ENCODE measurements around the gene ACAD10. TPM values are rescaled to one million over a fixed set of nuclear protein-coding genes. Genes with fewer than 3 reads are reported as not detected.

Gene ACAD10
- total and polyA plus RNA-seq, 2 of the 13 experiments (the other 11 are each of a cell fraction or from before 2014, with no cell fraction given) = 15.2 to 16.3 TPM

DNA sequence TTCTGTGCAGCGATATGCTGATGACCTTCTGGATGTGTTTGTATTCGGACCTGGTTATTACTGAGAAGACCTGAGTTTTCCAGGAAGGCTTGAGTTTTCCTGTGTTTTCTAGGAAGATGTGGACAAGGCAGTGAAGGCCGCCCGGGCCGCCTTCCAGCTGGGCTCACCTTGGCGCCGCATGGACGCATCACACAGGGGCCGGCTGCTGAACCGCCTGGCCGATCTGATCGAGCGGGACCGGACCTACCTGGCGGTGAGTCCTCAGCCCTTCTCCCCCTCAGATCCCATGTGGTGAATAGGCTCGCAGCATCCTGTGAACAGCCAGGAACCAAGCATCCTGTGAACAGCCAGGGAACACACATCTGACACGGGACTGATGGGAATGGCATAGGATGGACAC, 97.2 kb downstream of the ACAD10 start (continued):
- no peak for TF ChIP-seq MED13 (CRISPR knock-in tag; IDR thresholded peaks at IDR 0.05)
- no peak for TF ChIP-seq HOXA3 (CRISPR knock-in tag; IDR thresholded peaks at IDR 0.05)
- no peak for TF ChIP-seq FOSL2 (CRISPR knock-in tag; IDR thresholded peaks at IDR 0.05)

- H3K9ac ChIP-seq (ENCODE audit: insufficient read depth, low read depth, low read length) = no peak overlapping the region
- DNase-seq (ENCODE audit: low spot score) = no peak
- H4K20me1 ChIP-seq (ENCODE audit: insufficient read depth, low read length) = peaks cover 2% of the 10 kb centered on the region; the same call in 1 of the 2 replicates
- BruUV-seq (replicated peaks) = no TSS peak
- peaks cover 7% of the 10 kb centered on the region for H3K79me2 ChIP-seq (ENCODE audit: insufficient read depth, low read length)
- CTCF ChIA-PET (ENCODE audit: low intra/inter-chr PET ratio, low total read pairs) = no interaction called here
- no peak for ATAC-seq
- in situ Hi-C loops (cut with HindIII; ENCODE audit: extremely low pct_ligation_motif_present, low pct_unique_long_range_greater_than_20kb) = no loop called here
- no peak overlapping the region for H3K4me3 ChIP-seq (replicated peaks in 1 of 3; ENCODE audit: insufficient read depth in 1 of 3, low read depth in 2 of 3, low read length in 3 of 3)
- POLR2A ChIA-PET = interaction anchor here (1.4 kb wide), 1 partner anchor 10 kb away, joined by 4 read pairs; no protein-coding TSS in a partner anchor
- TF ChIP-seq RBM22 (optimal IDR thresholded peaks at IDR 0.05; ENCODE audit: low read length) = peak; percentile 22
- TF ChIP-seq ZFYVE20 (CRISPR knock-in tag; IDR thresholded peaks at IDR 0.05; ENCODE audit: borderline replicate concordance, low read depth) = no peak
- TF ChIP-seq ZNF570 (CRISPR knock-in tag; IDR thresholded peaks at IDR 0.05; ENCODE audit: borderline replicate concordance) = no peak
- H3K36me3 ChIP-seq (replicated peaks in 1 of 2; ENCODE audit: control insufficient read depth in 1 of 2, insufficient read depth in 2 of 2, low read length in 2 of 2) = peaks cover 25 to 61% of the 10 kb centered on the region in 2 experiments; a peak in 4 of 5 replicates
- 94% methylated on average over 4 of the region's 4 CpGs for WGBS (ENCODE audit: low lambda C conversion rate)
- H3K4me2 ChIP-seq (ENCODE audit: low read depth, low read length) = no peak overlapping the region
- FAIRE-seq = no peak
- no peak overlapping the region for H2AFZ ChIP-seq (ENCODE audit: low read length)
- H3K4me1 ChIP-seq (ENCODE audit: insufficient read depth, low read length) = peaks cover 31% of the 10 kb centered on the region
- H3K9me3 ChIP-seq (ENCODE audit: low read length) = no peaks in the 10 kb centered on the region
- no peak overlapping the region for H3K27ac ChIP-seq (ENCODE audit: extremely low read length, insufficient read depth, low read length)
- no peaks in the 10 kb centered on the region for H3K27me3 ChIP-seq (ENCODE audit: control insufficient read depth in 1 of 2, insufficient read depth in 2 of 2, low read length in 2 of 2)
- intact Hi-C loops (cut with micrococcal nuclease; ENCODE audit: unreplicated experiment) = no loop called here
Observed at GRCh38 chr12:111784953-111785352, 99.1 kb downstream of the ACAD10 start.

GRCh38 chr12:111785651-111786050, 99.8 kb downstream of the ACAD10 start:
- H3K4me3 ChIP-seq (replicated peaks in 1 of 3; ENCODE audit: insufficient read depth in 1 of 3, low read depth in 2 of 3, low read length in 3 of 3) = no peak overlapping the region
- H3K9ac ChIP-seq (ENCODE audit: insufficient read depth, low read depth, low read length) = no peak overlapping the region
- ChIA-PET POLR2A (interaction anchor here (1.4 kb wide), 1 partner anchor 11 kb away, joined by 4 read pairs; no protein-coding TSS in a partner anchor), CTCF (ENCODE audit: low intra/inter-chr PET ratio, low total read pairs) (no interaction called here)
- H3K9me3 ChIP-seq (ENCODE audit: low read length) = no peaks in the 10 kb centered on the region
- no peak overlapping the region for H3K4me2 ChIP-seq (ENCODE audit: low read depth, low read length)
- no peak for ATAC-seq
- no peak for DNase-seq (ENCODE audit: low spot score)
- WGBS (ENCODE audit: low lambda C conversion rate) = 90% methylated on average over 2 of the region's 2 CpGs
- no TSS peak for BruUV-seq (replicated peaks)
- H3K27ac ChIP-seq (ENCODE audit: extremely low read length, insufficient read depth, low read length) = no peak overlapping the region
- FAIRE-seq = no peak
- peaks cover 25% of the 10 kb centered on the region for H3K4me1 ChIP-seq (ENCODE audit: insufficient read depth, low read length)
- in situ Hi-C loops (cut with HindIII; ENCODE audit: extremely low pct_ligation_motif_present, low pct_unique_long_range_greater_than_20kb) (no loop called here), intact Hi-C loops (cut with micrococcal nuclease; ENCODE audit: unreplicated experiment) (no loop called here)
- H3K27me3 ChIP-seq (ENCODE audit: control insufficient read depth in 1 of 2, insufficient read depth in 2 of 2, low read length in 2 of 2) = no peaks in the 10 kb centered on the region
- H4K20me1 ChIP-seq (ENCODE audit: insufficient read depth, low read length) = peaks cover 2% of the 10 kb centered on the region; the same call in 1 of the 2 replicates
- H3K36me3 ChIP-seq (replicated peaks in 1 of 2; ENCODE audit: control insufficient read depth in 1 of 2, insufficient read depth in 2 of 2, low read length in 2 of 2) = peaks cover 30 to 62% of the 10 kb centered on the region in 2 experiments; a peak in 4 of 5 replicates
- H2AFZ ChIP-seq (ENCODE audit: low read length) = no peak overlapping the region
- H3K79me2 ChIP-seq (ENCODE audit: insufficient read depth, low read length) = peaks cover 2% of the 10 kb centered on the region
- TF ChIP-seq ETS1 (CRISPR knock-in tag; IDR thresholded peaks at IDR 0.05) = no peak
- no peak for TF ChIP-seq IKZF4 (CRISPR knock-in tag; IDR thresholded peaks at IDR 0.05; ENCODE audit: borderline replicate concordance, low read depth, not compliant biosample characterization)
- TF ChIP-seq THYN1 (CRISPR knock-in tag; IDR thresholded peaks at IDR 0.05; ENCODE audit: borderline replicate concordance, low read depth) = no peak
- TF ChIP-seq MXD3 (CRISPR knock-in tag; IDR thresholded peaks at IDR 0.05) = no peak
- TF ChIP-seq MNT (IDR thresholded peaks at IDR 0.05) = no peak
- no peak for TF ChIP-seq ZNF296 (CRISPR knock-in tag; conservative IDR thresholded peaks at IDR 0.05)
- TF ChIP-seq NFE2 (CRISPR knock-in tag; IDR thresholded peaks at IDR 0.05) = no peak

All from HepG2 (cell line).